ENCODE data around the gene NCK2.

The NCK2 gene

GRCh38 chr2:105794926-105795574 is 50.3 kb downstream of the NCK2 start:
- no peak for DNase-seq

GRCh38 chr2:105795575-105795934 is 50.8 kb downstream of the NCK2 start:
- DNase-seq: no peak

GRCh38 chr2:105796131-105796638 is 51.5 kb downstream of the NCK2 start:
- no peak for DNase-seq

- no peak for DNase-seq
Measured at GRCh38 chr2:105796791-105797190, 52.1 kb downstream of the NCK2 start.

- DNase-seq: no peak
Measured at GRCh38 chr2:105797298-105797819, 52.6 kb downstream of the NCK2 start.

GRCh38 chr2:105798595-105798994 is 53.9 kb downstream of the NCK2 start:
- no peak for DNase-seq

GRCh38 chr2:105800036-105800713 is 55.5 kb downstream of the NCK2 start:
- DNase-seq: no peak

GRCh38 chr2:105800953-105801635 is 56.4 kb downstream of the NCK2 start:
- no peak for DNase-seq

- DNase-seq: no peak
Measured at GRCh38 chr2:105801961-105802360, 57.2 kb downstream of the NCK2 start.

GRCh38 chr2:105802587-105802986 is 57.9 kb downstream of the NCK2 start:
- DNase-seq: peak in 2 of 4 experiments; percentile 29 to 44

GRCh38 chr2:105803337-105803736 is 58.6 kb downstream of the NCK2 start:
- DNase-seq: no peak

- DNase-seq: no peak
Measured at GRCh38 chr2:105803773-105804172, 59.1 kb downstream of the NCK2 start.

- DNase-seq: no peak
Measured at GRCh38 chr2:105804266-105804665, 59.6 kb downstream of the NCK2 start.

GRCh38 chr2:105806996-105807395 is 62.3 kb downstream of the NCK2 start:
- DNase-seq: peak in 2 of 4 experiments; percentile 19 to 33

- DNase-seq: no peak
Measured at GRCh38 chr2:105808423-105809096, 63.8 kb downstream of the NCK2 start.

- DNase-seq: peak in 1 of 4 experiments; percentile 14
Measured at GRCh38 chr2:105809097-105809473, 64.4 kb downstream of the NCK2 start.

- DNase-seq: no peak
Measured at GRCh38 chr2:105809723-105810122, 65.0 kb downstream of the NCK2 start.

GRCh38 chr2:105812180-105813044 is 67.7 kb downstream of the NCK2 start:
- DNase-seq: no peak

GRCh38 chr2:105813045-105813315 is 68.3 kb downstream of the NCK2 start:
- no peak for DNase-seq

- no peak for DNase-seq
Measured at GRCh38 chr2:105813405-105813804, 68.7 kb downstream of the NCK2 start.

- DNase-seq: no peak
Measured at GRCh38 chr2:105814291-105814940, 69.7 kb downstream of the NCK2 start.

GRCh38 chr2:105815401-105815800 is 70.7 kb downstream of the NCK2 start:
- no peak for DNase-seq

All from activated CD4-positive, CD25-positive, alpha-beta regulatory T cell (primary cell).